Activated CD8-positive, alpha-beta memory T cell treated with anti-CD3 and anti-CD28 coated beads, Interleukin-2, amount 50 U/mL, for 24 hours (primary cell): Measurements from ENCODE around the gene CPVL.

Experiments used
- DNase-seq: peaks from one replicate; pipeline ENCODE4 v3.0.0-alpha.2; 2020; ENCODE audit errors: extremely low read depth

Gene CPVL

GRCh38 chr7:29003703-29004102, 142.6 kb downstream of the CPVL start:
- DNase-seq: no peak

- DNase-seq: no peak
Measured at GRCh38 chr7:29000717-29001076, 145.6 kb downstream of the CPVL start.

GRCh38 chr7:28999895-29000716, 146.2 kb downstream of the CPVL start:
- no peak for DNase-seq

GRCh38 chr7:28999427-28999826, 146.9 kb downstream of the CPVL start:
- no peak for DNase-seq

GRCh38 chr7:28998105-28998504, 148.2 kb downstream of the CPVL start:
- DNase-seq: no peak

GRCh38 chr7:28996836-28997235, 149.5 kb downstream of the CPVL start:
- DNase-seq: no peak

GRCh38 chr7:28993371-28993770, 153.0 kb downstream of the CPVL start:
- no peak for DNase-seq

- no peak for DNase-seq
Measured at GRCh38 chr7:28992798-28993197, 153.5 kb downstream of the CPVL start.

- no peak for DNase-seq
Measured at GRCh38 chr7:28990200-28990960, 156.0 kb downstream of the CPVL start.

- no peak for DNase-seq
Measured at GRCh38 chr7:28989211-28989980, 156.9 kb downstream of the CPVL start.

- DNase-seq: no peak
Measured at GRCh38 chr7:28988810-28989209, 157.5 kb downstream of the CPVL start.

- no peak for DNase-seq
Measured at GRCh38 chr7:28988091-28988490, 158.2 kb downstream of the CPVL start.

- DNase-seq: no peak
Measured at GRCh38 chr7:28986765-28987110, 159.6 kb downstream of the CPVL start.

GRCh38 chr7:28986028-28986764, 160.1 kb downstream of the CPVL start:
- DNase-seq: no peak

- DNase-seq: no peak
Measured at GRCh38 chr7:28984631-28985030, 161.7 kb downstream of the CPVL start.

- DNase-seq: no peak
Measured at GRCh38 chr7:28984217-28984616, 162.1 kb downstream of the CPVL start.

- no peak for DNase-seq
Measured at GRCh38 chr7:28983396-28984190, 162.7 kb downstream of the CPVL start.

GRCh38 chr7:28981161-28981465, 165.2 kb downstream of the CPVL start:
- DNase-seq: no peak

GRCh38 chr7:28980451-28981160, 165.7 kb downstream of the CPVL start:
- no peak for DNase-seq

GRCh38 chr7:28979776-28980175, 166.6 kb downstream of the CPVL start:
- no peak for DNase-seq

GRCh38 chr7:28977881-28978280, 168.5 kb downstream of the CPVL start:
- no peak for DNase-seq
